GM12878 (cell line): Measurements from ENCODE around the gene UQCC5. TPM values are rescaled to one million over a fixed set of nuclear protein-coding genes. Genes with fewer than 3 reads are reported as not detected.

Source experiments
- ATAC-seq: fragments of 200-7000 bp; cut with Tn5 transposase; 3 replicates; pipeline ENCODE4 v1.9.1; 2020; ENCODE audit warnings: mild to moderate bottlenecking, moderate library complexity
- BruUV-seq: library from RNA; stranded (reverse); fragments of 400-500 nt; replicated peaks from 2 replicates; lab custom pipeline; 2021; lab: Mats Ljungman, UMichigan
- CTCF ChIA-PET: fragments of 300-600 bp; sonication (Branson Sonifier 250); formaldehyde crosslinking; extraction: SDS; loops from one replicate; lab custom pipeline; 2021; ENCODE audit warnings: inconsistent platforms; lab: Yijun Ruan, JAX
- POLR2A ChIA-PET: fragments of 350-600 bp; formaldehyde crosslinking; extraction: SDS; loops from one replicate; lab custom pipeline; 2021; ENCODE audit warnings: inconsistent platforms; lab: Charles Lee
- RAD21 ChIA-PET: fragments of 300-600 bp; sonication (Branson Sonifier 250); formaldehyde crosslinking; loops from one replicate; lab custom pipeline; 2023; ENCODE audit warnings: antibody characterized with exemption; ENCODE audit not compliant: unreplicated experiment; lab: Charles Lee
- SMC1A ChIA-PET: fragments of 300-600 bp; sonication (Branson Sonifier 250); formaldehyde crosslinking; loops from one replicate; lab custom pipeline; 2023; ENCODE audit not compliant: unreplicated experiment, uncharacterized antibody; lab: Charles Lee
- DNase-seq: peaks from one replicate; pipeline ENCODE4 v3.0.0-alpha.2; 2011; ENCODE audit warnings: low read depth, low spot score
- FAIRE-seq: peaks from 3 replicates; lab custom pipeline; 2011; peaks lifted over from hg19 to GRCh38; lab: Jason Lieb, UNC
- H2AFZ ChIP-seq: 2 replicates; pipeline ENCODE4 v1.6.0; 2011; ENCODE audit warnings: low read depth, low read length, control low read depth; ENCODE audit not compliant: control insufficient read depth
- H3K27ac ChIP-seq: 2 replicates; pipeline ENCODE4 v1.5.1; 2011; ENCODE audit warnings: control low read depth; ENCODE audit not compliant: control insufficient read depth, insufficient read depth
- H3K27me3 ChIP-seq, 2 experiments: replicated peaks in 1 of 2; 2 replicates each; pipeline versions ENCODE4 v1.6.0 to v1.6.1; 2011; ENCODE audit warnings: low read length in 1 of 2; ENCODE audit not compliant: control insufficient read depth in 2 of 2, insufficient read depth in 2 of 2
- H3K36me3 ChIP-seq, 2 experiments: 2 replicates each; pipeline ENCODE4 v1.5.1; 2011; ENCODE audit warnings: low read length in 1 of 2; ENCODE audit not compliant: control insufficient read depth in 2 of 2, insufficient read depth in 2 of 2
- H3K4me1 ChIP-seq: 2 replicates; pipeline ENCODE4 v1.6.1; 2011; ENCODE audit warnings: mild to moderate bottlenecking, low read length, moderate library complexity, mixed read lengths; ENCODE audit not compliant: control insufficient read depth, insufficient read depth
- H3K4me2 ChIP-seq: 2 replicates; pipeline ENCODE4 v1.6.0; 2011; ENCODE audit warnings: control low read depth; ENCODE audit not compliant: control insufficient read depth, insufficient read depth
- H3K4me3 ChIP-seq: fragments of 200-600 bp; sonication (generic); 2 replicates; pipeline ENCODE4 v1.5.1; 2016
- H3K79me2 ChIP-seq: 2 replicates; pipeline ENCODE4 v1.6.0; 2011; ENCODE audit warnings: low read length; ENCODE audit not compliant: control insufficient read depth, insufficient read depth
- H3K9ac ChIP-seq: 2 replicates; pipeline ENCODE4 v1.8.0; 2011; ENCODE audit warnings: low read length, control low read depth, mixed read lengths; ENCODE audit not compliant: control insufficient read depth, insufficient read depth
- H3K9me3 ChIP-seq: replicated peaks from 3 replicates; pipeline ENCODE4 v1.5.1; 2011; ENCODE audit warnings: mild to moderate bottlenecking, low read length; ENCODE audit not compliant: control insufficient read depth, insufficient read depth
- H4K20me1 ChIP-seq: 2 replicates; pipeline ENCODE4 v1.6.0; 2011; ENCODE audit not compliant: control insufficient read depth, insufficient read depth
- FOS ChIP-seq: IDR thresholded peaks from 3 replicates; pipeline ENCODE4 v1.6.1; 2011; ENCODE audit warnings: borderline replicate concordance; ENCODE audit not compliant: insufficient read length; ENCODE audit errors: extremely low read depth
- HDGF ChIP-seq: fragments of 450-650 bp; IDR thresholded peaks from 2 replicates; pipeline ENCODE4 v1.6.1; 2016; ENCODE audit warnings: antibody characterized with exemption
- NRF1 ChIP-seq: conservative IDR thresholded peaks from 2 replicates; pipeline ENCODE4 v1.6.1; 2011; ENCODE audit warnings: mild to moderate bottlenecking, low read depth, low read length, improper control_type of control experiment
- RFX5 ChIP-seq: IDR thresholded peaks from 2 replicates; pipeline ENCODE4 v1.6.1; 2011; ENCODE audit warnings: low read depth, low read length, improper control_type of control experiment
- RUNX3 ChIP-seq: IDR thresholded peaks from 2 replicates; pipeline ENCODE4 v1.6.1; 2012; ENCODE audit warnings: low read length, inconsistent platforms
- SIN3A ChIP-seq: IDR thresholded peaks from 2 replicates; pipeline ENCODE4 v1.6.1; 2012; ENCODE audit warnings: low read depth, low read length, improper control_type of control experiment
- ZNF274 ChIP-seq: IDR thresholded peaks from one replicate; pipeline ENCODE4 v1.8.0; 2011; ENCODE audit not compliant: insufficient read length, insufficient read depth
- WGBS: methylation state at CpG from one replicate; pipeline ENCODE4 v1.1.6; 2016; ENCODE audit warnings: low lambda C conversion rate; ENCODE audit not compliant: insufficient replicate concordance, insufficient coverage; ENCODE audit errors: missing lambda C conversion rate; 5-methylcytosine and 5-hydroxymethylcytosine counted together
- in situ Hi-C: fragments of 300-500 bp; cut with MboI; formaldehyde crosslinking; loops from 9 replicates; pipeline ENCODE4 v1.14.3; 2018; ENCODE audit warnings: mixed read lengths
- intact Hi-C: fragments of 100-400 bp; cut with micrococcal nuclease; formaldehyde crosslinking; loops from one replicate; pipeline ENCODE4 v1.14.2; 2022; ENCODE audit not compliant: unreplicated experiment
- polyA plus RNA-seq, 11 experiments: library from polyadenylated mRNA; depleted of rRNA in 4 of 11; unstranded in 6 of 11; stranded (reverse) in 5 of 11; fragments of >200 nt; fragmentation: Nextera tagmentation in 4 of 11; fragmentation: Illumina TruSeq in 1 of 11; extraction: Ambion mirVana in 4 of 11; extraction: Trizol in 1 of 11; gene quantifications; 1 replicate in 1 of 11; 2 replicates in 10 of 11; pipeline versions ENCODE4 v1.2.1 to v1.2.3, GENCODE V29; 2011 to 2016; ENCODE audit warnings: inconsistent platforms in 2 of 11, missing spikeins in 2 of 11, low read depth in 1 of 11
- total RNA-seq, 4 experiments: library from RNA; depleted of rRNA in 3 of 4; stranded (reverse); fragments of >200 nt in 3 of 4; fragmentation: Illumina TruSeq in 1 of 4; extraction: Trizol in 1 of 4; gene quantifications; 2 replicates each; pipeline versions ENCODE4 v1.2.1 to v1.2.3, GENCODE V29; 2013 to 2021

The UQCC5 gene
- total and polyA plus RNA-seq, 10 of the 15 experiments (the other 5 are each of a cell fraction or from before 2014, with no cell fraction given): 15.1 to 84.8 (median 28.0) TPM

DNA sequence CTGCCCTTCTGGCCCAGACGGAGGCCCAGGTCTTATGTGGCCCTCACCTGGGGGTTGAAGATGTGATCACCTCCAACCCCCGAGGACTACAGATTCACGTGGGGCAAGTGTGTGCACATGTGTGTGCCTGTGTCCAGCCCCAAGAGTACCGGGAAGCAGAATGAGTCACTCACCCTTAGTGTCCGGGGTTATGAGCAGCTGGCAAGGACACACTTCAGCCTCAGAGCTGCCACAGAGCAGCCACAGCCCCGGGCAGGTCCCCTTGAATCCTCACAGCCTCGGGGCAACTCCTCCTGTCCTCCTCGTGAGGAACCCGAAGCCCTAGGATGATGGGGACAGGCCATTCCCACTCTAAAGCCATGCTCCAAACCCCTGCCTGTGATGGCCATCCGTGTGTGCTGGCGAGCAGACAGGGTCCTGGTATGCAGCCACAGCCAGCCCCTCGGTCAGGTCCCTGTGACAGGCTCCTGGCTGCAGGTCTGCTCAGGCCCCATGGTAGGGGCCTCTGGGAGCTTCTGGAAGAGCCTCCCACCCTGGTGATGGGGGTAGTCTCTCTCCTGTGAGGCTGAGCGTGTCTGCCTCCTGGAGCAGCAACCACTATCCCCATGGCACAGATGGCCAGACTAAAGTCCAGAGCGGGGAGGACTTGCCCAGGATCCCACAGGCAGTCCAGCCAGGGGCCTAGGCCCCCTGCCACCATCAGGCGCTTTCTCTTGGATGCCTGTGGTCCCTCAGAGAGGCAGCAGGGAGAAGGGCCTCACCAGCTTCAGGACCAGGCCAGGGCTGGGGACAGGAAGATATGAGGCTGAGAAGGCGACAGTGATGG, 40.4 kb upstream of the UQCC5 start:
- intact Hi-C loops (no loop called here), in situ Hi-C loops (no loop called here)
- no TSS peak for BruUV-seq
- H3K79me2 ChIP-seq: no peaks in the 10 kb centered on the region
- TF ChIP-seq ZNF274 (no peak), RFX5 (no peak), SIN3A (no peak), RUNX3 (no peak), NRF1 (no peak), FOS (no peak), HDGF (no peak)
- POLR2A ChIA-PET: no interaction called here
- WGBS: 32% methylated on average over 16 of the region's 16 CpGs
- no peaks in the 10 kb centered on the region for H4K20me1 ChIP-seq
- H3K4me2 ChIP-seq: no peak overlapping the region
- H3K27ac ChIP-seq: no peak overlapping the region
- SMC1A ChIA-PET: no interaction called here
- H3K36me3 ChIP-seq: peaks cover 0 to 8% of the 10 kb centered on the region in 2 experiments; a peak in 3 of 4 replicates
- ATAC-seq (no peak), FAIRE-seq (no peak), DNase-seq (no peak)
- no peak overlapping the region for H3K4me3 ChIP-seq
- no peaks in the 10 kb centered on the region for H3K4me1 ChIP-seq
- no peaks in the 10 kb centered on the region for H3K27me3 ChIP-seq
- H2AFZ ChIP-seq: no peak overlapping the region
- no peaks in the 10 kb centered on the region for H3K9me3 ChIP-seq
- CTCF ChIA-PET: no interaction called here
- no peak overlapping the region for H3K9ac ChIP-seq
- RAD21 ChIA-PET: no interaction called here
